ENCODE data around the gene ANKRD12.

DNA sequence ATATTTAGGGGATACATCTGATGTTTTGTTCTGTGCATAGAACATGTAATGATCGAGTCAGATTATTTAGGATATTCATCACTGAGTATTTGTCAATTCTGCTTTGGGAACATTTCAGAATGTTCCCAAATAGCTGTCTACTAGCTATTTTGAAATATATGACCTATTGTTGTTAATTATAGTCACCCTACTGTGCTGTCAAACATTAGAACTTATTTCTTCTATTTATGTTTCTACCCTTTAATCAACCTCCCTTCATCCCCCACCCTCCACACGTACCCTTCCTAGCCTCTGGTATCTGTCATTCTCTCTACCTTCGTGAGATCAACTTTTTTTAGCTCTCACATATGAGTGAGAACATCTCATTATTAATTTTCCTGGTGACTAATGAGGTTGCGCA, 40.9 kb downstream of the ANKRD12 start:
- TF ChIP-seq POLR2A (IDR thresholded peaks at IDR 0.05): no peak
- TF ChIP-seq, protein P1, sequence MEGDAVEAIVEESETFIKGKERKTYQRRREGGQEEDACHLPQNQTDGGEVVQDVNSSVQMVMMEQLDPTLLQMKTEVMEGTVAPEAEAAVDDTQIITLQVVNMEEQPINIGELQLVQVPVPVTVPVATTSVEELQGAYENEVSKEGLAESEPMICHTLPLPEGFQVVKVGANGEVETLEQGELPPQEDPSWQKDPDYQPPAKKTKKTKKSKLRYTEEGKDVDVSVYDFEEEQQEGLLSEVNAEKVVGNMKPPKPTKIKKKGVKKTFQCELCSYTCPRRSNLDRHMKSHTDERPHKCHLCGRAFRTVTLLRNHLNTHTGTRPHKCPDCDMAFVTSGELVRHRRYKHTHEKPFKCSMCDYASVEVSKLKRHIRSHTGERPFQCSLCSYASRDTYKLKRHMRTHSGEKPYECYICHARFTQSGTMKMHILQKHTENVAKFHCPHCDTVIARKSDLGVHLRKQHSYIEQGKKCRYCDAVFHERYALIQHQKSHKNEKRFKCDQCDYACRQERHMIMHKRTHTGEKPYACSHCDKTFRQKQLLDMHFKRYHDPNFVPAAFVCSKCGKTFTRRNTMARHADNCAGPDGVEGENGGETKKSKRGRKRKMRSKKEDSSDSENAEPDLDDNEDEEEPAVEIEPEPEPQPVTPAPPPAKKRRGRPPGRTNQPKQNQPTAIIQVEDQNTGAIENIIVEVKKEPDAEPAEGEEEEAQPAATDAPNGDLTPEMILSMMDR (IDR thresholded peaks at IDR 0.05): no peak

Data from breast epithelium (tissue), 3 donors.